ENCODE data around the gene NRP2. TPM values are rescaled to one million over a fixed set of nuclear protein-coding genes. Genes with fewer than 3 reads are reported as not detected.

The NRP2 gene
- total and polyA plus RNA-seq, 4 donors = 3.8 to 17.7 (median 12.2) TPM

- Histone ChIP-seq H3K36me3 (ENCODE audit: control insufficient read depth in 4 of 4, insufficient read depth in 3 of 4, low read depth in 1 of 4, low read length in 3 of 4) (no peaks in the 10 kb centered on the region), H3K27me3 (ENCODE audit: control insufficient read depth in 4 of 4, insufficient read depth in 4 of 4, low read length in 3 of 4) (peaks cover 0 to 6% (median 2%) of the 10 kb centered on the region in 4 donors), H3K27ac (ENCODE audit: low read depth in 1 of 2, low read length in 2 of 2) (no peak overlapping the region), H3K4me3 (ENCODE audit: low read depth in 1 of 3, low read length in 3 of 3) (no peak overlapping the region), H3K9ac (ENCODE audit: low read depth in 1 of 2, low read length in 2 of 2) (no peak overlapping the region), H3K9me3 (ENCODE audit: control insufficient read depth in 4 of 4, low read length in 3 of 4) (no peaks in the 10 kb centered on the region), H3K4me1 (ENCODE audit: control insufficient read depth in 4 of 4, insufficient read depth in 4 of 4, low read length in 3 of 4) (peaks cover 0 to 9% (median 0%) of the 10 kb centered on the region in 4 donors)
- no peak for DNase-seq (ENCODE audit: low spot score)
- WGBS = 95% methylated on average over 7 of the region's 7 CpGs
- TF ChIP-seq JUND (IDR thresholded peaks at IDR 0.05) (no peak), HNF4A (conservative IDR thresholded peaks at IDR 0.05) (no peak), ZBTB33 (IDR thresholded peaks at IDR 0.05) (no peak), FOXA1 (IDR thresholded peaks at IDR 0.05) (no peak), REST (IDR thresholded peaks at IDR 0.05) (no peak), RAD21 (IDR thresholded peaks at IDR 0.05) (no peak), HNF4G (IDR thresholded peaks at IDR 0.05) (no peak), GABPA (IDR thresholded peaks at IDR 0.05 in 1 of 2, conservative IDR thresholded peaks at IDR 0.05 in 1 of 2) (no peak), YY1 (IDR thresholded peaks at IDR 0.05) (no peak), NR2F2 (IDR thresholded peaks at IDR 0.05) (no peak), TAF1 (conservative IDR thresholded peaks at IDR 0.05) (no peak)
- TF ChIP-seq, protein P1, sequence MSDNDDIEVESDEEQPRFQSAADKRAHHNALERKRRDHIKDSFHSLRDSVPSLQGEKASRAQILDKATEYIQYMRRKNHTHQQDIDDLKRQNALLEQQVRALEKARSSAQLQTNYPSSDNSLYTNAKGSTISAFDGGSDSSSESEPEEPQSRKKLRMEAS (IDR thresholded peaks at IDR 0.05) = no peak
- TF ChIP-seq, protein P2, sequence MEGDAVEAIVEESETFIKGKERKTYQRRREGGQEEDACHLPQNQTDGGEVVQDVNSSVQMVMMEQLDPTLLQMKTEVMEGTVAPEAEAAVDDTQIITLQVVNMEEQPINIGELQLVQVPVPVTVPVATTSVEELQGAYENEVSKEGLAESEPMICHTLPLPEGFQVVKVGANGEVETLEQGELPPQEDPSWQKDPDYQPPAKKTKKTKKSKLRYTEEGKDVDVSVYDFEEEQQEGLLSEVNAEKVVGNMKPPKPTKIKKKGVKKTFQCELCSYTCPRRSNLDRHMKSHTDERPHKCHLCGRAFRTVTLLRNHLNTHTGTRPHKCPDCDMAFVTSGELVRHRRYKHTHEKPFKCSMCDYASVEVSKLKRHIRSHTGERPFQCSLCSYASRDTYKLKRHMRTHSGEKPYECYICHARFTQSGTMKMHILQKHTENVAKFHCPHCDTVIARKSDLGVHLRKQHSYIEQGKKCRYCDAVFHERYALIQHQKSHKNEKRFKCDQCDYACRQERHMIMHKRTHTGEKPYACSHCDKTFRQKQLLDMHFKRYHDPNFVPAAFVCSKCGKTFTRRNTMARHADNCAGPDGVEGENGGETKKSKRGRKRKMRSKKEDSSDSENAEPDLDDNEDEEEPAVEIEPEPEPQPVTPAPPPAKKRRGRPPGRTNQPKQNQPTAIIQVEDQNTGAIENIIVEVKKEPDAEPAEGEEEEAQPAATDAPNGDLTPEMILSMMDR (IDR thresholded peaks at IDR 0.05; ENCODE audit: low read depth, low read length, missing input control) = no peak
Observed at GRCh38 chr2:205768341-205768740, 86.0 kb downstream of the NRP2 start.

- no peaks in the 10 kb centered on the region for H3K9me3 ChIP-seq (ENCODE audit: control insufficient read depth in 4 of 4, low read length in 3 of 4)
- no peak for DNase-seq (ENCODE audit: low spot score)
- H3K27me3 ChIP-seq (ENCODE audit: control insufficient read depth in 4 of 4, insufficient read depth in 4 of 4, low read length in 3 of 4) = peaks cover 0 to 6% (median under 1%) of the 10 kb centered on the region in 4 donors
- H3K27ac ChIP-seq (ENCODE audit: low read depth in 1 of 2, low read length in 2 of 2) = no peak overlapping the region
- H3K9ac ChIP-seq (ENCODE audit: low read depth in 1 of 2, low read length in 2 of 2) = no peak overlapping the region
- WGBS = 79% methylated on average over 4 of the region's 4 CpGs
- no peak overlapping the region for H3K4me3 ChIP-seq (ENCODE audit: low read depth in 1 of 3, low read length in 3 of 3)
- no peaks in the 10 kb centered on the region for H3K36me3 ChIP-seq (ENCODE audit: control insufficient read depth in 4 of 4, insufficient read depth in 3 of 4, low read depth in 1 of 4, low read length in 3 of 4)
- peaks cover 0 to 9% (median 0%) of the 10 kb centered on the region in 4 donors for H3K4me1 ChIP-seq (ENCODE audit: control insufficient read depth in 4 of 4, insufficient read depth in 4 of 4, low read length in 3 of 4)
- no peak for TF ChIP-seq SP1 (IDR thresholded peaks at IDR 0.05)
- TF ChIP-seq YY1 (IDR thresholded peaks at IDR 0.05) = no peak
- TF ChIP-seq, protein P3, sequence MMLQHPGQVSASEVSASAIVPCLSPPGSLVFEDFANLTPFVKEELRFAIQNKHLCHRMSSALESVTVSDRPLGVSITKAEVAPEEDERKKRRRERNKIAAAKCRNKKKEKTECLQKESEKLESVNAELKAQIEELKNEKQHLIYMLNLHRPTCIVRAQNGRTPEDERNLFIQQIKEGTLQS (IDR thresholded peaks at IDR 0.05) = no peak
- no peak for TF ChIP-seq REST (IDR thresholded peaks at IDR 0.05)
- no peak for TF ChIP-seq TAF1 (conservative IDR thresholded peaks at IDR 0.05)
- TF ChIP-seq, protein P1 (IDR thresholded peaks at IDR 0.05) = no peak
- TF ChIP-seq, protein P2 (IDR thresholded peaks at IDR 0.05; ENCODE audit: low read depth, low read length, missing input control) = no peak
Observed at GRCh38 chr2:205768815-205769494, 86.7 kb downstream of the NRP2 start.
